WTC11 (cell line): ENCODE data around the gene PSMD8. TPM values are rescaled to one million over a fixed set of nuclear protein-coding genes. Genes with fewer than 3 reads are reported as not detected.
A peak's percentile ranks its signal among the peaks of the same experiment; 100 is the strongest.

Experiments
- ATAC-seq: fragments of 200-7000 bp; cut with Tn5 transposase; 2 replicates; pipeline ENCODE4 v1.10.0; 2021; ENCODE audit warnings: mild to moderate bottlenecking, moderate library complexity
- CTCF ChIA-PET: fragments of 300-600 bp; sonication (Branson Sonifier 250); formaldehyde crosslinking; loops from one replicate; lab custom pipeline; 2021; ENCODE audit warnings: antibody characterized with exemption; lab: Charles Lee
- POLR2A ChIA-PET: fragments of 350-600 bp; sonication (Branson Sonifier 250); formaldehyde crosslinking; loops from one replicate; lab custom pipeline; 2021; ENCODE audit warnings: antibody characterized with exemption; lab: Charles Lee
- DNase-seq: peaks from one replicate; pipeline ENCODE4 v3.0.0; 2021; ENCODE audit warnings: low spot score
- H3K27ac Mint-ChIP-seq: 2 replicates; pipeline ENCODE4 v1.8.0; 2021; ENCODE audit warnings: mixed read lengths
- H3K27me3 Mint-ChIP-seq: 2 replicates; pipeline ENCODE4 v1.8.0; 2021; ENCODE audit warnings: low read depth, mild to moderate bottlenecking, moderate library complexity, mixed read lengths
- H3K36me3 Mint-ChIP-seq: 2 replicates; pipeline ENCODE4 v1.8.0; 2021; ENCODE audit warnings: mixed read lengths
- H3K4me1 Mint-ChIP-seq: 2 replicates; pipeline ENCODE4 v1.8.0; 2022; ENCODE audit warnings: mixed read lengths
- H3K4me3 Mint-ChIP-seq: 2 replicates; pipeline ENCODE4 v1.8.0; 2021; ENCODE audit warnings: mild to moderate bottlenecking, moderate library complexity, mixed read lengths
- H3K9me3 Mint-ChIP-seq: 2 replicates; pipeline ENCODE4 v1.8.0; 2021; ENCODE audit warnings: mixed read lengths
- ELF4 ChIP-seq: sonication (generic); formaldehyde crosslinking; IDR thresholded peaks from 2 replicates; pipeline ENCODE4 v1.8.1; 2022; ENCODE audit warnings: low read depth, mild to moderate bottlenecking, moderate library complexity, missing genetic modification reagents
- EMX1 ChIP-seq: fragments of 250-450 bp; sonication (Bioruptor Pico); IDR thresholded peaks from 2 replicates; pipeline ENCODE4 v1.8.0; 2021; ENCODE audit warnings: mild to moderate bottlenecking
- IRF2 ChIP-seq: sonication (generic); formaldehyde crosslinking; IDR thresholded peaks from 2 replicates; pipeline ENCODE4 v1.8.0; 2022; ENCODE audit warnings: low read depth, missing genetic modification reagents, borderline replicate concordance
- KAT7 ChIP-seq: sonication (generic); formaldehyde crosslinking; IDR thresholded peaks from 2 replicates; pipeline ENCODE4 v1.8.1; 2023; ENCODE audit warnings: missing genetic modification reagents, mild to moderate bottlenecking, borderline replicate concordance
- MXD4 ChIP-seq: fragments of 250-450 bp; sonication (Bioruptor Pico); IDR thresholded peaks from 2 replicates; pipeline ENCODE4 v1.8.0; 2021; ENCODE audit warnings: mild to moderate bottlenecking, moderate library complexity, borderline replicate concordance
- OVOL2 ChIP-seq: fragments of 250-450 bp; sonication (Bioruptor Pico); IDR thresholded peaks from 2 replicates; pipeline ENCODE4 v1.9.0; 2021; ENCODE audit warnings: mild to moderate bottlenecking, borderline replicate concordance
- PRRX2 ChIP-seq: fragments of 250-450 bp; sonication (Bioruptor Pico); IDR thresholded peaks from 2 replicates; pipeline ENCODE4 v1.8.0; 2021; ENCODE audit warnings: mild to moderate bottlenecking
- RORB ChIP-seq: fragments of 250-450 bp; sonication (Bioruptor Pico); IDR thresholded peaks from 2 replicates; pipeline ENCODE4 v1.9.0; 2021; ENCODE audit warnings: mild to moderate bottlenecking
- SP1 ChIP-seq: sonication (generic); formaldehyde crosslinking; conservative IDR thresholded peaks from 2 replicates; pipeline ENCODE4 v1.8.1; 2022; ENCODE audit warnings: missing genetic modification reagents
- ZNF232 ChIP-seq: sonication (generic); formaldehyde crosslinking; IDR thresholded peaks from 2 replicates; pipeline ENCODE4 v1.8.0; 2022; ENCODE audit warnings: mild to moderate bottlenecking, missing genetic modification reagents
- ZNF263 ChIP-seq: sonication (generic); formaldehyde crosslinking; IDR thresholded peaks from 2 replicates; pipeline ENCODE4 v1.8.1; 2022; ENCODE audit warnings: low read depth, mild to moderate bottlenecking, moderate library complexity, missing genetic modification reagents
- ZNF416 ChIP-seq: fragments of 250-450 bp; sonication (Bioruptor Pico); IDR thresholded peaks from 2 replicates; pipeline ENCODE4 v1.9.0; 2021; ENCODE audit warnings: mild to moderate bottlenecking, inconsistent platforms
- ZNF671 ChIP-seq: fragments of 250-450 bp; sonication (Bioruptor Pico); IDR thresholded peaks from 2 replicates; pipeline ENCODE4 v1.8.0; 2021; ENCODE audit warnings: mild to moderate bottlenecking
- total RNA-seq: library from RNA; stranded (reverse); gene quantifications from 3 replicates; pipeline ENCODE4 v1.2.3, GENCODE V29; 2021
- TF ChIP-seq, protein P1 (sequence below): sonication (generic); formaldehyde crosslinking; IDR thresholded peaks from 2 replicates; pipeline ENCODE4 v1.8.1; 2023; ENCODE audit warnings: mild to moderate bottlenecking, missing genetic modification reagents, moderate library complexity
- TF ChIP-seq, protein P2 (sequence below): sonication (generic); formaldehyde crosslinking; IDR thresholded peaks from 2 replicates; pipeline ENCODE4 v1.8.1; 2023; ENCODE audit warnings: mild to moderate bottlenecking, missing genetic modification reagents
- TF ChIP-seq, protein P3 (sequence below): sonication (generic); formaldehyde crosslinking; IDR thresholded peaks from 2 replicates; pipeline ENCODE4 v1.8.0; 2022; ENCODE audit warnings: mild to moderate bottlenecking, missing genetic modification reagents
- TF ChIP-seq, protein P4 (sequence below): sonication (generic); formaldehyde crosslinking; IDR thresholded peaks from 2 replicates; pipeline ENCODE4 v1.8.0; 2023; ENCODE audit warnings: mild to moderate bottlenecking, missing genetic modification reagents

Gene PSMD8
- total RNA-seq, 1 experiment from 2014 or later, result 167 TPM

DNA sequence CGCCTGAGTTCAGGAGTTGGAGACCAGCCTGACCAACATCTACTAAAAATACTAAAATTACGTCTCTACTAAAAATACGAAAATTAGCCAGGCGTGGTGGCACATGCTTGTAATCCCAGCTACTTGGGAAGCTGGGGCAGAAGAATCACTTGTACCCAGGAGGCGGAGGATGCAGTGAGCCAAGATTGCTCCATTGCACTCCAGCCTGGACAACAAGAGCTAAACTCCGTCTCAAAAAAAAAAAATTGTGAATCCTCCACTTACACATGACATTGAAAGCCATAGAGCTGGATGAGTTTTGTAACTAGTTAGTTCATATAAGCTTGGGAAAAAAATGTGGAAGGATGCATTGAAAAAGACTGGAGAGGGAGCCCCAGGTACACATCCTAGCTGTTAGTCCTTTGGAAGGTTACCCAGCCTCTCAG lies 452 bp upstream of the PSMD8 start (continued):
- TF ChIP-seq ZNF232, result no peak
- no peak for TF ChIP-seq OVOL2 (CRISPR knock-in tag)
- no peak for TF ChIP-seq KAT7 (CRISPR knock-in tag)
- no peak for TF ChIP-seq MXD4
- no peak for TF ChIP-seq ZNF671
- TF ChIP-seq SP1 (CRISPR knock-in tag), result no peak

DNA sequence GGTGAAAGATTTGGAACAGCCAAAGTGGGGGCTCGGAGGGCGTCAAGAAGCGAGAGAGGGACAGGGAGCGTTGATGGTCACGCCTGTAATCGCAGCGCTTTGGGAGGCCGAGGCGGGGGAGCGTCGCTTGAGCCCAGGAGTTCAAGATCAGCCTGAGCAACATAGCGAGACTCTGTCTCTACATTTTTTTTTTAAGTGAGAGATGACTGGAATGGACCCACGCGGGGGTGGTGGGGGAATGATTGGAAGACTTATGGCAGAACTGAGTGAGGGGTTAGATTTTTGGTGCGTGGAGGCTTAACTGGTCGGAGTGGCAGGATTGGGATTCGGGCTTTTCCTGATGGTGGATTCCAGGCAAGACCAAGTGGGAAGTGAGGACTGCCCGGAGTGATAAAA lies 725 bp downstream of the PSMD8 start:
- peak overlapping the region; percentile 100 for H3K4me3 Mint-ChIP-seq
- peaks cover 14% of the 10 kb centered on the region for H3K4me1 Mint-ChIP-seq
- H3K36me3 Mint-ChIP-seq, result peaks cover 12% of the 10 kb centered on the region
- peaks cover 22% of the 10 kb centered on the region for H3K27me3 Mint-ChIP-seq
- CTCF ChIA-PET, result interaction anchor here (0.6 to 4.8 kb wide), 10 partner anchors 11 to 232 kb away, joined by 4 to 94 read pairs (median 7); partner anchors contain the start of genes C19orf33, FAM98C, GGN and SPRED3
- no peaks in the 10 kb centered on the region for H3K9me3 Mint-ChIP-seq
- no peak for ATAC-seq
- peak overlapping the region; percentile 32 for H3K27ac Mint-ChIP-seq
- POLR2A ChIA-PET, result interaction anchor here (1.2 to 2.5 kb wide), 5 partner anchors 13 to 55 kb away, joined by 4 to 27 read pairs (median 6); partner anchors contain the start of genes FAM98C, GGN, KCNK6 and SPRED3
- TF ChIP-seq EMX1 (CRISPR knock-in tag), result no peak
- no peak for TF ChIP-seq ELF4 (CRISPR knock-in tag)
- no peak for TF ChIP-seq IRF2 (CRISPR knock-in tag)
- no peak for TF ChIP-seq ZNF416
- no peak for TF ChIP-seq ZNF263
- TF ChIP-seq RORB (CRISPR knock-in tag), result no peak
- TF ChIP-seq, protein P1, sequence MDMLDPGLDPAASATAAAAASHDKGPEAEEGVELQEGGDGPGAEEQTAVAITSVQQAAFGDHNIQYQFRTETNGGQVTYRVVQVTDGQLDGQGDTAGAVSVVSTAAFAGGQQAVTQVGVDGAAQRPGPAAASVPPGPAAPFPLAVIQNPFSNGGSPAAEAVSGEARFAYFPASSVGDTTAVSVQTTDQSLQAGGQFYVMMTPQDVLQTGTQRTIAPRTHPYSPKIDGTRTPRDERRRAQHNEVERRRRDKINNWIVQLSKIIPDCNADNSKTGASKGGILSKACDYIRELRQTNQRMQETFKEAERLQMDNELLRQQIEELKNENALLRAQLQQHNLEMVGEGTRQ (CRISPR knock-in tag), result no peak
- TF ChIP-seq PRRX2 (CRISPR knock-in tag), result no peak
- no peak for DNase-seq

- Mint-ChIP-seq H3K4me1 (peaks cover 14% of the 10 kb centered on the region), H3K4me3 (peak overlapping the region; percentile 100), H3K36me3 (peaks cover 14% of the 10 kb centered on the region)
- CTCF ChIA-PET, result interaction anchor here (0.6 to 4.8 kb wide), 4 partner anchors 10 to 114 kb away, joined by 3 to 94 read pairs (median 6); partner anchors contain the start of genes FAM98C, GGN and SPRED3
- POLR2A ChIA-PET, result interaction anchor here (0.6 to 1.8 kb wide), 3 partner anchors 12 to 27 kb away, joined by 4 to 6 read pairs (median 4); partner anchors contain the start of genes FAM98C and GGN
- no peak for TF ChIP-seq OVOL2 (CRISPR knock-in tag)
- TF ChIP-seq, protein P2, sequence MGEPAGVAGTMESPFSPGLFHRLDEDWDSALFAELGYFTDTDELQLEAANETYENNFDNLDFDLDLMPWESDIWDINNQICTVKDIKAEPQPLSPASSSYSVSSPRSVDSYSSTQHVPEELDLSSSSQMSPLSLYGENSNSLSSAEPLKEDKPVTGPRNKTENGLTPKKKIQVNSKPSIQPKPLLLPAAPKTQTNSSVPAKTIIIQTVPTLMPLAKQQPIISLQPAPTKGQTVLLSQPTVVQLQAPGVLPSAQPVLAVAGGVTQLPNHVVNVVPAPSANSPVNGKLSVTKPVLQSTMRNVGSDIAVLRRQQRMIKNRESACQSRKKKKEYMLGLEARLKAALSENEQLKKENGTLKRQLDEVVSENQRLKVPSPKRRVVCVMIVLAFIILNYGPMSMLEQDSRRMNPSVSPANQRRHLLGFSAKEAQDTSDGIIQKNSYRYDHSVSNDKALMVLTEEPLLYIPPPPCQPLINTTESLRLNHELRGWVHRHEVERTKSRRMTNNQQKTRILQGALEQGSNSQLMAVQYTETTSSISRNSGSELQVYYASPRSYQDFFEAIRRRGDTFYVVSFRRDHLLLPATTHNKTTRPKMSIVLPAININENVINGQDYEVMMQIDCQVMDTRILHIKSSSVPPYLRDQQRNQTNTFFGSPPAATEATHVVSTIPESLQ (CRISPR knock-in tag), result no peak
- TF ChIP-seq, protein P3, sequence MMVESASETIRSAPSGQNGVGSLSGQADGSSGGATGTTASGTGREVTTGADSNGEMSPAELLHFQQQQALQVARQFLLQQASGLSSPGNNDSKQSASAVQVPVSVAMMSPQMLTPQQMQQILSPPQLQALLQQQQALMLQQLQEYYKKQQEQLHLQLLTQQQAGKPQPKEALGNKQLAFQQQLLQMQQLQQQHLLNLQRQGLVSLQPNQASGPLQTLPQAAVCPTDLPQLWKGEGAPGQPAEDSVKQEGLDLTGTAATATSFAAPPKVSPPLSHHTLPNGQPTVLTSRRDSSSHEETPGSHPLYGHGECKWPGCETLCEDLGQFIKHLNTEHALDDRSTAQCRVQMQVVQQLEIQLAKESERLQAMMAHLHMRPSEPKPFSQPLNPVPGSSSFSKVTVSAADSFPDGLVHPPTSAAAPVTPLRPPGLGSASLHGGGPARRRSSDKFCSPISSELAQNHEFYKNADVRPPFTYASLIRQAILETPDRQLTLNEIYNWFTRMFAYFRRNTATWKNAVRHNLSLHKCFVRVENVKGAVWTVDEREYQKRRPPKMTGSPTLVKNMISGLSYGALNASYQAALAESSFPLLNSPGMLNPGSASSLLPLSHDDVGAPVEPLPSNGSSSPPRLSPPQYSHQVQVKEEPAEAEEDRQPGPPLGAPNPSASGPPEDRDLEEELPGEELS (CRISPR knock-in tag), result no peak
- no peak for TF ChIP-seq IRF2 (CRISPR knock-in tag)
- TF ChIP-seq, protein P4, sequence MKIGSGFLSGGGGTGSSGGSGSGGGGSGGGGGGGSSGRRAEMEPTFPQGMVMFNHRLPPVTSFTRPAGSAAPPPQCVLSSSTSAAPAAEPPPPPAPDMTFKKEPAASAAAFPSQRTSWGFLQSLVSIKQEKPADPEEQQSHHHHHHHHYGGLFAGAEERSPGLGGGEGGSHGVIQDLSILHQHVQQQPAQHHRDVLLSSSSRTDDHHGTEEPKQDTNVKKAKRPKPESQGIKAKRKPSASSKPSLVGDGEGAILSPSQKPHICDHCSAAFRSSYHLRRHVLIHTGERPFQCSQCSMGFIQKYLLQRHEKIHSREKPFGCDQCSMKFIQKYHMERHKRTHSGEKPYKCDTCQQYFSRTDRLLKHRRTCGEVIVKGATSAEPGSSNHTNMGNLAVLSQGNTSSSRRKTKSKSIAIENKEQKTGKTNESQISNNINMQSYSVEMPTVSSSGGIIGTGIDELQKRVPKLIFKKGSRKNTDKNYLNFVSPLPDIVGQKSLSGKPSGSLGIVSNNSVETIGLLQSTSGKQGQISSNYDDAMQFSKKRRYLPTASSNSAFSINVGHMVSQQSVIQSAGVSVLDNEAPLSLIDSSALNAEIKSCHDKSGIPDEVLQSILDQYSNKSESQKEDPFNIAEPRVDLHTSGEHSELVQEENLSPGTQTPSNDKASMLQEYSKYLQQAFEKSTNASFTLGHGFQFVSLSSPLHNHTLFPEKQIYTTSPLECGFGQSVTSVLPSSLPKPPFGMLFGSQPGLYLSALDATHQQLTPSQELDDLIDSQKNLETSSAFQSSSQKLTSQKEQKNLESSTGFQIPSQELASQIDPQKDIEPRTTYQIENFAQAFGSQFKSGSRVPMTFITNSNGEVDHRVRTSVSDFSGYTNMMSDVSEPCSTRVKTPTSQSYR (CRISPR knock-in tag), result no peak
- TF ChIP-seq, all 79 proteins: peak for 0
- H3K27ac Mint-ChIP-seq, result no peak overlapping the region
- H3K27me3 Mint-ChIP-seq, result peaks cover 15% of the 10 kb centered on the region
- ATAC-seq (no peak), DNase-seq (no peak)
- H3K9me3 Mint-ChIP-seq, result no peaks in the 10 kb centered on the region
Observed at GRCh38 chr19:38375748-38376147, 1.4 kb downstream of the PSMD8 start.
